ENCODE measurements around the gene LSS.
"Not testable (repeated sequence)": the region's sequence is repeated elsewhere in the genome, so short reads cannot be mapped to it uniquely, and the experiment has no call there.

LSS gene

GRCh38 chr21:46145159-46145839 lies 83.3 kb downstream of the LSS start:
- Histone ChIP-seq H3K27me3 (ENCODE audit: insufficient read depth, low read length) (no peaks in the 10 kb centered on the region), H3K4me1 (ENCODE audit: insufficient read depth, low read length) (peaks cover 3% of the 10 kb centered on the region; the same call in 1 of the 2 replicates), H3K9ac (ENCODE audit: low read depth, low read length) (no peak overlapping the region), H3K9me3 (ENCODE audit: insufficient read depth, low read depth, low read length) (no peaks in the 10 kb centered on the region), H3K27ac (ENCODE audit: low read depth, low read length) (no peak overlapping the region), H3K4me3 (ENCODE audit: low read length) (no peak overlapping the region), H3K36me3 (ENCODE audit: insufficient read depth, low read length) (no peaks in the 10 kb centered on the region)
- WGBS: 95% methylated on average over 45 of the region's 51 CpGs

- no peak overlapping the region for H3K9ac ChIP-seq (ENCODE audit: low read depth, low read length)
Measured at GRCh38 chr21:46144464-46145070, 84.0 kb downstream of the LSS start.

GRCh38 chr21:46142582-46143473 lies 85.7 kb downstream of the LSS start:
- Histone ChIP-seq H3K4me3 (ENCODE audit: low read length) (no peak overlapping the region), H3K27ac (ENCODE audit: low read depth, low read length) (no peak overlapping the region), H3K9ac (ENCODE audit: low read depth, low read length) (no peak overlapping the region), H3K36me3 (ENCODE audit: insufficient read depth, low read length) (no peaks in the 10 kb centered on the region), H3K9me3 (ENCODE audit: insufficient read depth, low read depth, low read length) (no peaks in the 10 kb centered on the region), H3K27me3 (ENCODE audit: insufficient read depth, low read length) (no peaks in the 10 kb centered on the region), H3K4me1 (ENCODE audit: insufficient read depth, low read length) (peaks cover 3% of the 10 kb centered on the region; the same call in 1 of the 2 replicates)
- WGBS: 93% methylated on average over 18 of the region's 21 CpGs

More at GRCh38 chr21:46144464-46145070, 84.0 kb downstream of the LSS start:
- H3K4me1 ChIP-seq (ENCODE audit: insufficient read depth, low read length): peaks cover 3% of the 10 kb centered on the region; the same call in 1 of the 2 replicates
- H3K4me3 ChIP-seq (ENCODE audit: low read length): no peak overlapping the region
- WGBS: 54% methylated on average over 4 of the region's 4 CpGs
- no peaks in the 10 kb centered on the region for H3K36me3 ChIP-seq (ENCODE audit: insufficient read depth, low read length)
- no peaks in the 10 kb centered on the region for H3K27me3 ChIP-seq (ENCODE audit: insufficient read depth, low read length)
- H3K27ac ChIP-seq (ENCODE audit: low read depth, low read length): no peak overlapping the region
- H3K9me3 ChIP-seq (ENCODE audit: insufficient read depth, low read depth, low read length): no peaks in the 10 kb centered on the region

GRCh38 chr21:46141767-46142581 lies 86.6 kb downstream of the LSS start:
- H3K4me1 ChIP-seq (ENCODE audit: insufficient read depth, low read length): peaks cover 3% of the 10 kb centered on the region; the same call in 1 of the 2 replicates
- no peaks in the 10 kb centered on the region for H3K27me3 ChIP-seq (ENCODE audit: insufficient read depth, low read length)
- H3K9me3 ChIP-seq (ENCODE audit: insufficient read depth, low read depth, low read length): no peaks in the 10 kb centered on the region
- no peak overlapping the region for H3K27ac ChIP-seq (ENCODE audit: low read depth, low read length)
- 96% methylated on average over 41 of the region's 45 CpGs for WGBS
- H3K9ac ChIP-seq (ENCODE audit: low read depth, low read length): no peak overlapping the region
- H3K36me3 ChIP-seq (ENCODE audit: insufficient read depth, low read length): no peaks in the 10 kb centered on the region
- H3K4me3 ChIP-seq (ENCODE audit: low read length): no peak overlapping the region

GRCh38 chr21:46140352-46141003 lies 88.1 kb downstream of the LSS start:
- not testable (repeated sequence) for H3K27ac ChIP-seq (ENCODE audit: low read depth, low read length); H3K9me3 ChIP-seq (ENCODE audit: insufficient read depth, low read depth, low read length); H3K4me1 ChIP-seq (ENCODE audit: insufficient read depth, low read length); H3K27me3 ChIP-seq (ENCODE audit: insufficient read depth, low read length); H3K9ac ChIP-seq (ENCODE audit: low read depth, low read length); H3K4me3 ChIP-seq (ENCODE audit: low read length); H3K36me3 ChIP-seq (ENCODE audit: insufficient read depth, low read length)
- 84% methylated on average over 29 of the region's 29 CpGs for WGBS

GRCh38 chr21:46139686-46140085 lies 88.9 kb downstream of the LSS start:
- H3K9me3 ChIP-seq (ENCODE audit: insufficient read depth, low read depth, low read length): no peaks in the 10 kb centered on the region
- H3K4me3 ChIP-seq (ENCODE audit: low read length): no peak overlapping the region
- no peak overlapping the region for H3K27ac ChIP-seq (ENCODE audit: low read depth, low read length)
- H3K36me3 ChIP-seq (ENCODE audit: insufficient read depth, low read length): no peaks in the 10 kb centered on the region
- no peak overlapping the region for H3K9ac ChIP-seq (ENCODE audit: low read depth, low read length)
- WGBS: 82% methylated on average over 15 of the region's 15 CpGs
- H3K27me3 ChIP-seq (ENCODE audit: insufficient read depth, low read length): no peaks in the 10 kb centered on the region
- peaks cover 3% of the 10 kb centered on the region; the same call in 1 of the 2 replicates for H3K4me1 ChIP-seq (ENCODE audit: insufficient read depth, low read length)

- no peak overlapping the region for H3K27ac ChIP-seq (ENCODE audit: low read depth, low read length)
- H3K27me3 ChIP-seq (ENCODE audit: insufficient read depth, low read length): no peaks in the 10 kb centered on the region
- H3K9me3 ChIP-seq (ENCODE audit: insufficient read depth, low read depth, low read length): no peaks in the 10 kb centered on the region
- H3K9ac ChIP-seq (ENCODE audit: low read depth, low read length): no peak overlapping the region; the same call in 1 of the 2 replicates
- 95% methylated on average over 28 of the region's 28 CpGs for WGBS
- H3K4me3 ChIP-seq (ENCODE audit: low read length): no peak overlapping the region
- no peaks in the 10 kb centered on the region for H3K4me1 ChIP-seq (ENCODE audit: insufficient read depth, low read length)
- H3K36me3 ChIP-seq (ENCODE audit: insufficient read depth, low read length): no peaks in the 10 kb centered on the region
Measured at GRCh38 chr21:46138383-46138970, 90.1 kb downstream of the LSS start.

Data from HUES64 (cell line).